ENCODE results near the gene RSRC2.

- TF ChIP-seq SP1 (IDR thresholded peaks at IDR 0.05; ENCODE audit: low read depth), result no peak
- no peak for TF ChIP-seq CTCF (IDR thresholded peaks at IDR 0.05 in 2 of 3, conservative IDR thresholded peaks at IDR 0.05 in 1 of 3; ENCODE audit: borderline replicate concordance in 1 of 3, insufficient read depth in 1 of 3, low read depth in 2 of 3, low read length in 2 of 3)
- no peak for TF ChIP-seq SRF (IDR thresholded peaks at IDR 0.05; ENCODE audit: low read depth)
- TF ChIP-seq, protein P1, sequence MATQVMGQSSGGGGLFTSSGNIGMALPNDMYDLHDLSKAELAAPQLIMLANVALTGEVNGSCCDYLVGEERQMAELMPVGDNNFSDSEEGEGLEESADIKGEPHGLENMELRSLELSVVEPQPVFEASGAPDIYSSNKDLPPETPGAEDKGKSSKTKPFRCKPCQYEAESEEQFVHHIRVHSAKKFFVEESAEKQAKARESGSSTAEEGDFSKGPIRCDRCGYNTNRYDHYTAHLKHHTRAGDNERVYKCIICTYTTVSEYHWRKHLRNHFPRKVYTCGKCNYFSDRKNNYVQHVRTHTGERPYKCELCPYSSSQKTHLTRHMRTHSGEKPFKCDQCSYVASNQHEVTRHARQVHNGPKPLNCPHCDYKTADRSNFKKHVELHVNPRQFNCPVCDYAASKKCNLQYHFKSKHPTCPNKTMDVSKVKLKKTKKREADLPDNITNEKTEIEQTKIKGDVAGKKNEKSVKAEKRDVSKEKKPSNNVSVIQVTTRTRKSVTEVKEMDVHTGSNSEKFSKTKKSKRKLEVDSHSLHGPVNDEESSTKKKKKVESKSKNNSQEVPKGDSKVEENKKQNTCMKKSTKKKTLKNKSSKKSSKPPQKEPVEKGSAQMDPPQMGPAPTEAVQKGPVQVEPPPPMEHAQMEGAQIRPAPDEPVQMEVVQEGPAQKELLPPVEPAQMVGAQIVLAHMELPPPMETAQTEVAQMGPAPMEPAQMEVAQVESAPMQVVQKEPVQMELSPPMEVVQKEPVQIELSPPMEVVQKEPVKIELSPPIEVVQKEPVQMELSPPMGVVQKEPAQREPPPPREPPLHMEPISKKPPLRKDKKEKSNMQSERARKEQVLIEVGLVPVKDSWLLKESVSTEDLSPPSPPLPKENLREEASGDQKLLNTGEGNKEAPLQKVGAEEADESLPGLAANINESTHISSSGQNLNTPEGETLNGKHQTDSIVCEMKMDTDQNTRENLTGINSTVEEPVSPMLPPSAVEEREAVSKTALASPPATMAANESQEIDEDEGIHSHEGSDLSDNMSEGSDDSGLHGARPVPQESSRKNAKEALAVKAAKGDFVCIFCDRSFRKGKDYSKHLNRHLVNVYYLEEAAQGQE (IDR thresholded peaks at IDR 0.05; ENCODE audit: low read depth), result no peak
- no peak for TF ChIP-seq POLR2A (IDR thresholded peaks at IDR 0.05; ENCODE audit: borderline replicate concordance, extremely low read depth, insufficient read depth, insufficient read length)
- no peak for TF ChIP-seq ATF3 (IDR thresholded peaks at IDR 0.05)
- no peak for TF ChIP-seq JUND (IDR thresholded peaks at IDR 0.05)
- TF ChIP-seq, protein P2, sequence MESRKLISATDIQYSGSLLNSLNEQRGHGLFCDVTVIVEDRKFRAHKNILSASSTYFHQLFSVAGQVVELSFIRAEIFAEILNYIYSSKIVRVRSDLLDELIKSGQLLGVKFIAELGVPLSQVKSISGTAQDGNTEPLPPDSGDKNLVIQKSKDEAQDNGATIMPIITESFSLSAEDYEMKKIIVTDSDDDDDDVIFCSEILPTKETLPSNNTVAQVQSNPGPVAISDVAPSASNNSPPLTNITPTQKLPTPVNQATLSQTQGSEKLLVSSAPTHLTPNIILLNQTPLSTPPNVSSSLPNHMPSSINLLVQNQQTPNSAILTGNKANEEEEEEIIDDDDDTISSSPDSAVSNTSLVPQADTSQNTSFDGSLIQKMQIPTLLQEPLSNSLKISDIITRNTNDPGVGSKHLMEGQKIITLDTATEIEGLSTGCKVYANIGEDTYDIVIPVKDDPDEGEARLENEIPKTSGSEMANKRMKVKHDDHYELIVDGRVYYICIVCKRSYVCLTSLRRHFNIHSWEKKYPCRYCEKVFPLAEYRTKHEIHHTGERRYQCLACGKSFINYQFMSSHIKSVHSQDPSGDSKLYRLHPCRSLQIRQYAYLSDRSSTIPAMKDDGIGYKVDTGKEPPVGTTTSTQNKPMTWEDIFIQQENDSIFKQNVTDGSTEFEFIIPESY (IDR thresholded peaks at IDR 0.05; ENCODE audit: extremely low read depth, insufficient replicate concordance, low read length), result no peak
- no peak for TF ChIP-seq FOSL1 (IDR thresholded peaks at IDR 0.05; ENCODE audit: low read depth)
- TF ChIP-seq CEBPB (IDR thresholded peaks at IDR 0.05; ENCODE audit: low read depth), result no peak
- no peak for TF ChIP-seq MAX (IDR thresholded peaks at IDR 0.05)
These were observed 46.0 kb downstream of the RSRC2 start for GRCh38 chr12:122480753-122481152.
